GM21576 (cell line): Measurements from ENCODE around the gene KIF18A.

Experiments
- ATAC-seq: cut with Tn5 transposase; IDR thresholded peaks from one replicate; pipeline ENCODE4 v1.9.1; 2021; ENCODE audit warnings: mild to moderate bottlenecking, moderate library complexity; ENCODE audit not compliant: unreplicated experiment

KIF18A gene

DNA sequence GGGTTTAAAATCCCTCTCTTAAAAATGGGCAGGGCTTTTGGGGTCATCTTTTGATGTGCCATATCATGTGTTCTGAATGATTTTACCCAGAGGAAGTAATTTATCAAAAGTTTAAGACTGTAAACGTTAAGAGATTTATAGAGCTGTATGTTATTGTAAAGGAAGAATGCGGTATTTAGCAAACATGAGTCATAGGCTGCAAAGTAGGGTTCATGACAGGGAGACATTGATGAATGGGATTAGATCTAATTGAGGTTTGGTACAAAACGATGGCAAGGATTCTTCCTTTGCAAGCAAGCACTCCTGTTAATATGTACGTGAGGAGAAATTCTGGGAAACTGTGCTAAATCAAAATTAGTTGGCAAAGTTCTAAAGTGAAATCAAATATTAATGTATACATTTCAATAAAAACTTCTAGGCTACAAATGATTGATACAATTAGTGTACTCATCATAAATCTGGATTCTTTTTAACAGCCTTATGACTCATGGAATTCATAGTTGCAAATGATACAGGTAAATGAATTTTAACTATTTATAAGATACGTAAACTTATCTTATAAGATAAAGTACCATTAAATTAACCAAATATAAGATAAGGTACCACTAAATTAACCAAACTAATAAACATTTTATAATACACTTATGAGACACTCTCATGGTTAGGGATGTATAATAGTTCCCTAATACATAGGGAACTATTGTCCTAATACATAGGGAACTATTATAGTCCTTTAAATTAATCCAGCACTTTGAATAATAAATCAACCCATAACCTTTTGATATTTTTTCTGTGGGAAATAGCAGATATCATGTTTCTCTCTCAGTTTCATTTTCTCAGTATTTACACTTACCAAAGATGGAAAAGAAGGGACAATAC, 58.4 kb downstream of the KIF18A start:
- no peak for ATAC-seq

DNA sequence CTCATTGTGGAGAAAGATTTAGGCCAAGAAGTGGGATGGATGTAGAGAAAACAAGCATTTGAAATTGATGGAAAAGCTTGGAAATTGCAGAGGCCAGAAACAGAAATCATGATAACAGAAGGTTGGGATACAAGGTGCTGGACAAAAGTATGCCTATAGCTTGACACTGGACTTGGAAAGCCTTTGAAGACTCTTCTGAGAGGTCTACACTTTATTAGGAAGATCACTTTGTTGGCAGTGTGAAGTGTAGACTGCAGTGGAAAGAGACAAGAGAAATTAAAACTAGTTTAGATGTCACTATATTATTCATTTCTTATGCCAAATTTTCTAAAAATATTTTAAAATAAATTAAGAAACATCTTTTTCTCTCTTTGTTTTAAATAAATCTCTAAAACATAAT, 59.1 kb downstream of the KIF18A start:
- ATAC-seq: no peak

DNA sequence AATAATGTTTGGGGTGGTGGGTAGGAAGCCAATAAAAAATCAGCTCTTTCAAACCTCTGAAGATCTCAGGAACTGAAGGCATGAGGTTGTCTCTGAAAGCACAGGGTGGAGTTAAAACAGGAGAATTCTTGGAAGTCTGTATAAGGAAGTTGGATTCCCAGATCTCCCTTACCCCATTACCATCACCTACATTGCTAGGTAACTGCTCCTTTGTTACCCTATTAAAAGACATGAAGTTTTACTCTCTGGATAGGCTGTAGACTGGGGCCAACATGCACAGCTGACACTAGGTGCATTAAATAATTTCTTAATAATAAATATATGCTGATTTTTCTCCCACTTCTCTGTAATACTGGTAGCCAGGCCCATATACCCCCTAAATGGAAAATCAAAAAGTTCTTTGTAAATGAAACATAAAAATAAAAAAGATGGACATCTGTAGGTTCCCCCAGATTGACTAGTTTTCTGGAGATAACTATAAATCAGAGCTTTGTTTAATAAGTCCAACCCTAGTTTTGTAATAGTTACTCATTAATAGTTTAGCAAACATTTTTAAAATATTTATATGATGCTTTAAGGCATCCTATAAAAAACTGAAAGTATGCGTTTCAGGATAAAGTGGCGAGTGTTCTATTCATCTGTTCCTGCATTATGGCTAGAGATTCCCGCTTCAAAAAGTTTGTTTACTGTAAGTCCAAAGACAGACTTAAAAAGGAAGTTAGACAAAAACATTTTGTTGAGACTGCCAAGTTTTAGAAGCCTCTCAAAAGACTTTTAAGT, 63.8 kb downstream of the KIF18A start:
- ATAC-seq: no peak

GRCh38 chr11:28040384-28040783, 67.6 kb downstream of the KIF18A start:
- no peak for ATAC-seq

GRCh38 chr11:28038775-28039174, 69.2 kb downstream of the KIF18A start:
- ATAC-seq: no peak

DNA sequence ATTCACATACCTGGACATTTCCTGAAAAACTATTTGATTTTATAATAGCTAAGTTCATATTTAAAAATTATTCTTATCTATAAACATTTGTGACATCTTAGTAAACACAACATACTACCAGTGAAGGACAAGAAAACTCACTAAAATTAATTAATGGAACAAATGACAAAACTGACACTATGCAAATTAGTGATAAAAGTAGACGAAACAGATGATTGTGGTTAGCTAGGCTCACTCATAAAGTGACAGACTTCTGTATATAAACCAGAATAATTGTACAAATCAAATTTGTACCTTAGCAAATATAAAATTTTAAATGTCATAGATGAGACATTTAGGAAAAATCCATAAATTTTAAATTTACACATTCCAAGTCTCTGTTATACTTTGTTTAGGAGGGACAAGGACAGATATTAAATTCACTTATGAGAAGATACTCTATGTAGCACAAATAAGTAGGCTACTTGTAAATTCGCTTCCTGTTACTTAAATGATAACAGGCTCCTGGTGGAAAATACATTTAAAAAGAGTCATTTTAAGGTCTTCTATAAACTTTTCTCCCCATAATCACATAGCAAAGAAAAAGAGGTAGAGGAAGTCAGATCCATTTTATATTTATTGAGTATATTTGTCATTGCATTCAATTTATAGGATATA, 81.2 kb downstream of the KIF18A start:
- no peak for ATAC-seq

DNA sequence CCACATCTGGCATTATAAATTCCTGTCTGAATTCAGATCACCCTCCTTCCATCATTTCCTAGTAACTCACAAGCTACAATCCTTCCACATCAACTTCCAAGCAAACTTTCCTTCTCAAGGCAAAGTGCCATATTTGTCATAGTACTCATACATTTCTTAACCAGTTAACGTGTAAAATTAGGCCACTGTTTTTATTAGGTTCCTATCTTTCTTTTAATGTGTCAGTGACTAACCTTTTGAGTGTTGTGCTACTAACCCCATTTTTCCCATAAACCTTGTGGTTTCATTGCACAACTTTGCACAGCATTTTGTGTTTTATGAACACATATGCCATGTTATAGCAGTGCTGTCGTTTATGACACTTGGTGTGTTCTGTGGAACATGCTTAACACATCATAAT, 90.1 kb downstream of the KIF18A start:
- ATAC-seq: no peak

DNA sequence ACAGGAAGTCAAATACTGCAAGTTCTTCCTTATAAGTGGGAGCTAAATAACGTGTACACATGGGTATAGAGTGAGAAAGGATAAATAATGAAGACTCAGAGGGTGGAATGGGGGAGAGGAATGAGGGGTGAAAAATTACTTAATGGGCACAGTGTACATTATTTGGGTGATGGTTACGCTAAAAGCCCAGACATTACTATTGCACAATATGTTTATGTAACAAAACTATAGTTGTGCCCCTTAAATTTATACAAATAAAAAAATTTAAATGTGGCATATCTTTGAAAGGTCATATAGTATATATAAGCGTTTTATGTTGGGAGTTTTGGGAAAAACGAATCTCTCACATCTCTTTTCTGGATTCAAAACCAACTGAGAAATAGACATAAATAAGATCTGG, 96.1 kb downstream of the KIF18A start:
- no peak for ATAC-seq

DNA sequence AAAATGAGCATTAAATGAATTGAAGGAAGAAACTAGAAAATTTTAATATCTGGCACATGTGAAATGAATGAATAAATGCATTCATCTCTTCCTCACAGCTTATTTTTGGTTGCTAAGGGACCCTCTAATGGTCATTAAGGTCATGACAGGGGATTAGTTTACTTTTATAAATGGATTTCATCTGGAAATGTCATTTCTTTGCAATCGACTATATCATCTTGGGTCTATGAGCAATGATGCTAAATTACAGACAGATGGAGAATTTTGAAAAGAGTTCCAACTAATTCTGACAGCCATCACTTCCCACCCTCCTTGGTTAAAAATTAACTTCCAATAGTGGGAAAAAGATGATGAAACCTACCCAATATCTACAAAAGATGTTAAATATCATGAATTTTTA, 98.0 kb downstream of the KIF18A start:
- no peak for ATAC-seq

DNA sequence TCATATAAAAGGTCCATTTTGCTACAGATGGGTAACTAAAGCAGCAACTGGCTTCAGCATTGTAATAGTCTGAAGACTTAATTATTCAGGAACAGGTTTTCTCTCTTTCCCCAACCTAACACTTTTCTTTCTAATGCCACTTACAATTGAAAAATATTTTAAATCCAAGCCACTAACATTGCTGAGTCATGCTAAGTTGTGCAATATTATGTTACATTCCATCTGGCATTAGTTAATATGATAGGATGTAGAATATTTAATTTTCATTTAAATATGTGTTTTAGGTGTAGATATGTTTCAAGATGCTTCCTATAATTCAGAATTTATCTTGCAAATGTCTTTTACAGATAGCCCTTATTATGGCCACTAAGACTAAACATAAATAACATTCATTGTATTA, 98.6 kb downstream of the KIF18A start:
- ATAC-seq: no peak

DNA sequence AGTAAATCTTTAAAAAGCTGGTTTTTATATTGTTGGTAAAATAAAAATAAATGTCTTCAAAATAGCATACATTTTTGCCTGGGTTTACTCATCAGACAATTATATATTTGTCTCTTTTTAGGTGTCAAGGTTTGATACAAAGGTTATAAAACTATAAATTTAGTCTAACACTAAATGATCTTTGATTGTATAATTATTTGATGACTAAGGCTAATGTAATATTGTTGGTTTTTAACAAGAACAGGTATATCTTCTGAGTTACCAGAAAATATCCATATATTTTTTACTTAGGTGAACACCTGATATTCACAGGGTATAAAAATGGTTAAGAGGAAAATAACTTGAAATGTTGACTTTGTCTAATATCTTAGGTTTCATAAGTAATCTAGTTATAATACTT, 104.3 kb downstream of the KIF18A start:
- no peak for ATAC-seq

GRCh38 chr11:27998552-27998951, 109.4 kb downstream of the KIF18A start:
- no peak for ATAC-seq

GRCh38 chr11:27997344-27997743, 110.6 kb downstream of the KIF18A start:
- ATAC-seq: no peak

GRCh38 chr11:27996066-27996465, 111.9 kb downstream of the KIF18A start:
- ATAC-seq: no peak

DNA sequence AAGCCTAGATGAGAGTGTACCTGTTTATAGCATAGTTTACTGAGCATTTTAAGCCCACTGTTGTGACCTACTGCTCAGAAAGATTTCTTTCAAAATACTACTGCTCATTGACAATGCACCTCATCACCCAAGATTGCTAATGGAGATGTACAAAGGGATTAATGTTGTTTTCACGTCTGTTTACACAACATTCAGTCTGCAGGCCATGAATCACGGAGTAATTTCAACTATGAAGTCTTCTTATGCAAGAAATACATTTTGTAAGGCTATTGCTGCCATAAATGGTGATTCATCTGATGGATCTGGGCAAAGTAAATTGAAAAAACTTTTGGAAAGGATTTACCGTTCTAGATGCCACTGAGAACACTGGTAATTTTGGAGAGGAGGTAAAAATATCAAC, 112.9 kb downstream of the KIF18A start:
- ATAC-seq: no peak

DNA sequence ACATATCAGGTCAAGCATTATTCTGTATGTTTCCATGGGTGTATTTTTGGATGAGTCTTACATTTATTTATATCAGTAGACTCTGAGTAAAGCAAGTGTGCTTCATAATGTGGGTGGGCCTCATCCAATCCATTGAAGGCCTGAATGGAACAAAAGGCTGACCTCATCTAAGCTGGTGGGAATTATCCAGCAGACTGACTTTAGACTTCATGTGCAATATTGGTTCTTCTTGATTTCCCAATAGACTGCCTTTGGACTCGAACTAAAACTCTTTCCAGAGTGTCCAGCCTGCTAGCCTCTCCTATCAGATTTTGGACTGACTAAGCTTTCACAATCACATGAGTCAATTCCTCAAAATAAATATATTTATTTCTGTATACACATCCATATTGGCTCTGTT, 116.2 kb downstream of the KIF18A start:
- ATAC-seq: no peak

DNA sequence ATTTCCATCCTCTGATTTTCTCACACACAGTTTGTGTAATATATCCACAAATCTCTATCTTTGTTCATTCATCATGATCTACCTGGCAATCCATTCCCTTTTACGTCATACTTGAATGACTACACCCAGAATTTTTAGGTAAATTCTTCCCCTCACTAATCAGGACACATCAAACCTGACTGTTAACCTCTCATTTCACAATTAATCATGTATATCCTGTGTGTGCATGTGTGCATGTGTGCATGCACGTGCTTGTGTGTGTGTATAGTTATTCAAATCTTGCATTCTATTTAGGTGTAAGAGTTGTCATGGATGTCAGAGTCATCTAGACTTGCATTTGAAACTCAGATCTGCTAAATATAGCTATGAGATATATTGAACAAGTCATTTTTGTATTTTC, 130.4 kb downstream of the KIF18A start:
- ATAC-seq: no peak

DNA sequence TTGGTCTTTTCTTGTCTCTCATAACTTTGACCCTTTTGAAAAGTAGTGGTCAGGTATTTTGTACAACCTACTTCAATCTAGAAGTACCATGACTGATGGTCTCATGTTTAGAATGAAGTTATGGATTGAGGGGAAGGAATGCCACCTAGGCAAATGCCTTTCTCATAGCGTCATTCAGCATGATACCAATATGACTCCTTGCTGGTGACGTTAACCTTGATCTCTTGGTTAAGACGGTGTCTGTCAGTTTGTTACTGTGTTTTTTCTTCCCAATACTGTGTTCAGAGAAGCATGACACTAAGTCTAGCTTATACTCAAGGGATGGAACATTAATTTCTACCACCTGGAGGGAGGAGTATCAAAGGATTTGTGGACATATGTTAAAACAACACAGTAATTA, 130.9 kb downstream of the KIF18A start:
- ATAC-seq: no peak

DNA sequence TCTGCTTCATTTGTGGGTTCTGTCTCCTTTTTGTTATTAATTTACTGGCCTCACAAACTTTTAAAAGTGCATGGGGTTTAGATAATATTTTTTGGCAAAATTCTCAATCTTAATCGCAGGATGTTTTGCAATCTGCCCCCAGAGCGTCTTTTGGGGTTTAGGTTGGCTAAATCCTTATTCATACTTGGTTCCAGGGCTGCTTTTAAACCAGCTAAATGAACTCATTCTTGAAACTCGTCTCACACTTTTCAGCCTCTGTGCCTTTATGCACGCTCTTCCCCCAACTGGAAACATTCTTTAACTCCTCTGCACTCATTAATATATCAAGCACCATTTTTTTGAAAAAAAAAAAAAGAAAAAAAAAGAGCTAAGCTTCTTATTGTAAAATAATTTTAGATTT, 131.7 kb downstream of the KIF18A start:
- no peak for ATAC-seq

DNA sequence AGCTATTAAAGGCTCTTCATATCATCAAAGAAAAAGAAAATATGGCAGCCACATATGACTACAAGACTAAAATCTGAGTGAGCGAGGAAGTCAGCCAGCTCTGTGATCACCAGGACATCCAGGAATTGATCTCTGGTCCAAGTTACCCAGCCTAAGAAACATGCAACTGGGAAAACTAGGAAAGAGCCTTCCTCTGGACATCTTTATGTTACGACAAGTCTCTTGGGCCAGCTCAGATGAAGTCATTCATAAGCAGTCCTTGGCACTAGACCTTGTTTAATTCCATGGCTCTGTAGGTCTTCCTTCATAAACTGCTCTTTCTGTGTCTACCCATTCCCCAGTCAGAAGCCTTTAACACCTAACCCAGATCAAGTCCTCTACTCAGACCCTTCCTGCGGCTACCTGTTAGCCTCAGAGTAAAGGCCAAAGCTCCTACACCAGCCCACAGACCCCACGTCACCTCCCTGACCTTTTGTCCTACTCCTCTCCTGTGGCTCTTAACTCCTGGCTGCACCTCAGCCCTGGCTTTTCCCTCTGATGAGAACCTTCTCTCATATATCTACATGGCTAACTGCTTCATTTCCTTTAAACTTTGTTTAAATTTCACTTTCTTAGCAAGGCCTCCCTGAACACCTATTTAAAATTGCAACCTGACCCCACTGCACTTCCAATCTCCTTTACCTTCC, 134.0 kb downstream of the KIF18A start:
- no peak for ATAC-seq

DNA sequence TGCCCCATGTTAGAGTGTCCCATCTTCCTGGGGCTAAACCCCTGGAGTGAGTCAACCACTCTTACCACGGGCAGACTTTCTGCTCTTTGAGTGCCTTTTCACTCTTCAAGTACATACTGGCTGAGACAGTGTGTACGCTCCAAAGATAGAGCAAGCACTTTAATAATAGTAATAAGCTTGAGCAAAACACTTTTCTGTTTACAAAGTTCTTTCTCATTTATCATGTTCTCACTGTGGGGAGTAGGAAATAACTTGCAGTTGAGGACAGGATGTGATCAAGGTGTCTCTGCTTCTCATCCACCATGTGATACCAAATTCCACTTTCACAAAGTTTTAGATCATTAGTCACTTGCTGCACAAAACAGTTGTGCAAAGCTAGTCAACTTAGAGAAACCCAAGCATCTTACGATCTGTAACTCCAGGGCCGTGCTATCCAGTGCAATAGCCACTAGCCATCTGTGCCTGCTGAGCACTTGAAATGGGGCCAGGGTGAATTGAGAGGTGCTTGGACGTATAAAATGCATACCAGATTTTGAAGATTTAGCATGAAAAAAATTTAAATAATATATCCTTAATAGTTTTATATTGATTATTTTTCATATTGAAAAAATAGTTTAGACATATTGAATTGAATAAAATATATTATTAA, 135.3 kb downstream of the KIF18A start:
- no peak for ATAC-seq
